SK-N-MC (cell line): ENCODE results near the gene CHP2.

Source experiments
- EZH2 ChIP-seq: fragments of 200-600 bp; sonication (generic); IDR thresholded peaks from one replicate; pipeline ENCODE4 v1.6.1; 2017; ENCODE audit warnings: antibody characterized with exemption
- FOXP2 ChIP-seq: optimal IDR thresholded peaks from 2 replicates; pipeline ENCODE3; 2011; ENCODE audit warnings: mild to moderate bottlenecking, moderate library complexity; ENCODE audit not compliant: insufficient read depth; ENCODE audit errors: extremely low read length, control extremely low read depth
- POLR2AphosphoS5 ChIP-seq: IDR thresholded peaks from 2 replicates; pipeline ENCODE4 v1.6.1; 2012; ENCODE audit warnings: mild to moderate bottlenecking, low read depth, low read length, borderline replicate concordance

- TF ChIP-seq EZH2, result no peak
- TF ChIP-seq POLR2AphosphoS5, result no peak
- TF ChIP-seq FOXP2, result no peak
Measured at GRCh38 chr16:23711785-23712184, 43.0 kb upstream of the CHP2 start.
